GM13976 (cell line): ENCODE results near the gene PSME3IP1.

Source experiments
- DNase-seq: peaks from one replicate; pipeline ENCODE4 v3.0.0; 2012; ENCODE audit warnings: low spot score
- in situ Hi-C: fragments of 300-500 bp; cut with MboI; formaldehyde crosslinking; loops from one replicate; pipeline ENCODE4 v1.12.0; 2022; ENCODE audit warnings: low sequenced_read_pairs, mixed read lengths, inconsistent platforms; ENCODE audit not compliant: unreplicated experiment
- TF ChIP-seq, protein P1 (sequence below): IDR thresholded peaks from 2 replicates; pipeline ENCODE4 v1.5.1; 2012; ENCODE audit warnings: borderline replicate concordance, mild to moderate bottlenecking; ENCODE audit not compliant: insufficient read depth; ENCODE audit errors: extremely low read depth, missing control alignments, control extremely low read depth

Gene PSME3IP1

DNA sequence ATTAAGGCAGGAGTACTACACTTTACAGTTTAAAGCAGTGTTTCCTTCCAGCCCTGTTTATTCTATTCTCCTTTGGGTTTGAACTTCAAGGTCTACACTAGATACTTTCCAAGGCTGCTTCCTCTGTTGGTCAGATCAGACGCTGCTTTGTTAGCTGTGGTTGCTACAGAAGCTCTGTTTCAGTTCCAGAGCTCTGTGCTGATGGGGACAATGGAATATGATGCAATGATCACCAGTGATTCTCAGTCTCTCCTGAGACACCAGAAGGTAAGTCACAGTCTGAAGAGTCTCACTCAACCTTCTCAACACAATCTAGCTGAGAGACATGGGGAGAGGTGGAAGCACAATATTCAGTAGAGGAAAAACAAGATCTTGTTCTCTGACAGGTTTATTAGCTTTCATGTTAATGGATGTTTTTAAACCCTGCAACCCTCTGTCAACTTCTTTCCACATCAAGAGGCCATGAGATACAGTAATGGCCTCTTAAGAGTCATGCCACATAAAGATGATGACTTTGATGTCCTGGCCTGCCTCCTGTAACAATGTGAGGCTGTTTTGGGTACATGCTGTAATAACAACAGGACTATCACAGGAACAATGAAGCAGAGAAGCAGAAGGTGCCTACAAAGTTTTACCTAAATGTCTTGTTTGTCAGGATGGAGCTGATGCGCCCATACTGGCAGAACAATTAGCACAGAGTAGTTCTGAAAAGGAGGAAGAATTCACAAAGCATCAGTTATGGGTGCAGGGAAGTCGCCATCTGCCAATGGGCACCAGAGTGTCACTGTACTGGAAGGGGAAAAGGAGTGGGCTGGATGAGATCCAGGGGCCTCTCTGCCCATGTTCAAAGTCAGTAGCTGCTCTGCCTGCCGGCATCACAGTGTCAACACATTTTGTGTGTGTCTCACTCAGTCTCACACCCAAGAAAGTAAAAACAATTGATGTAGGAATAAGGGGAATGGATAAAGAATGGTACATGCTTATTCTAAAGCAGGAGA, 33.4 kb downstream of the PSME3IP1 start:
- DNase-seq: no peak
- TF ChIP-seq, protein P1, sequence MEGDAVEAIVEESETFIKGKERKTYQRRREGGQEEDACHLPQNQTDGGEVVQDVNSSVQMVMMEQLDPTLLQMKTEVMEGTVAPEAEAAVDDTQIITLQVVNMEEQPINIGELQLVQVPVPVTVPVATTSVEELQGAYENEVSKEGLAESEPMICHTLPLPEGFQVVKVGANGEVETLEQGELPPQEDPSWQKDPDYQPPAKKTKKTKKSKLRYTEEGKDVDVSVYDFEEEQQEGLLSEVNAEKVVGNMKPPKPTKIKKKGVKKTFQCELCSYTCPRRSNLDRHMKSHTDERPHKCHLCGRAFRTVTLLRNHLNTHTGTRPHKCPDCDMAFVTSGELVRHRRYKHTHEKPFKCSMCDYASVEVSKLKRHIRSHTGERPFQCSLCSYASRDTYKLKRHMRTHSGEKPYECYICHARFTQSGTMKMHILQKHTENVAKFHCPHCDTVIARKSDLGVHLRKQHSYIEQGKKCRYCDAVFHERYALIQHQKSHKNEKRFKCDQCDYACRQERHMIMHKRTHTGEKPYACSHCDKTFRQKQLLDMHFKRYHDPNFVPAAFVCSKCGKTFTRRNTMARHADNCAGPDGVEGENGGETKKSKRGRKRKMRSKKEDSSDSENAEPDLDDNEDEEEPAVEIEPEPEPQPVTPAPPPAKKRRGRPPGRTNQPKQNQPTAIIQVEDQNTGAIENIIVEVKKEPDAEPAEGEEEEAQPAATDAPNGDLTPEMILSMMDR: no peak
- in situ Hi-C loops: no loop called here

DNA sequence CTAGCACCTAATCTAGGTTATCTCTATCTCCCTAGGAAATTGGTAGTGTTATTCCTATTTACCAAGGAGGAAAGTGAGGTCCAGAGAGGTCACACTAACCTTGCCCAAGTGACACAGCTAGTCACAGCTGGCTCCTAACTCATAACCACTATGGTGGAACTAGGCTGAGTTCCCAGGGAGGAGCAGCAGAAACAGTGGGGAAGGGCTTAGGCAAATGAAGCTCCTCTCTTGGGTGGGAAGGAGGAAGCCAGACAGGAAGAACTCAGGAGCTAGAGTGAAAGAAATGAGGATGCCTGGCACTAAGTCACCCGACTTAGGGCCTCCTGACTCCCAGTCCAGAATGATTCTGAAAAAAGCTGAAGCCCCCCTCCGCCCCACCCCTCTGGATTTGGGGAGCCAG, 34.5 kb downstream of the PSME3IP1 start:
- no peak for DNase-seq
- in situ Hi-C loops: no loop called here
- TF ChIP-seq, protein P1: no peak

DNA sequence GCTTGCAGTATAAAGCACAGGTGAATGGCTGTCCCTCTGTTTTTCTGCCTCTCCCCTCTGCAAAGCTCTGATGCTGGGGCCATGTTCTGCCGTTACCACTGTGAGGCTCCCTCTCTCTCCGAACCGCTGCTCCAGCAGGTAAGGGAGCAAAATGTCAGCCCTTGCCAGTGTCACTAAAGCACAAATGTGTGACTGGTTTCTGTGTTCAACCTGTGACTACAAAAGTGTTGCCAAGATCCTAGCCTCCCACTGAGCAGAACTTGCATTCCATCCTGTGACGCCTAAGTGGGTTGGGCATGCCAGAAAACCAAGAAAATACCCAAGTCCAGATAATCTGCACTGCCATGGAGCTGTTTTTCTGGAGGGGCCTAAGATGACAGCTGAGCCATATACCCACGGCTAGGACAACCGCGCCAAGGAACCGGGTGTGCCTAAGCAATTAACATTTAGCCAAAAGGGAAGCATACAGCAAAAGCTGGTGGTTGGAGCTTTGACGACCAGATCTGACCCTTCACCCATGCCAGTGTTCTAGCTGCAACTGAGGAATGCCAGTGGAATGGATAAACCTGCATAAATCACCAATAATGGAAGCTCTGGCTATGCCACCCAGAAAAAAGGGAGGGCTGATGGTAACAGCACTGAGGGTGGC, 35.0 kb downstream of the PSME3IP1 start:
- in situ Hi-C loops: no loop called here
- TF ChIP-seq, protein P1: no peak
- DNase-seq: no peak

- TF ChIP-seq, protein P1: no peak
- DNase-seq: no peak
- in situ Hi-C loops: no loop called here
Observed at GRCh38 chr16:57149391-57149790, 36.4 kb downstream of the PSME3IP1 start.

- TF ChIP-seq, protein P1: no peak
- in situ Hi-C loops: no loop called here
- no peak for DNase-seq
Observed at GRCh38 chr16:57148481-57148880, 37.4 kb downstream of the PSME3IP1 start.

DNA sequence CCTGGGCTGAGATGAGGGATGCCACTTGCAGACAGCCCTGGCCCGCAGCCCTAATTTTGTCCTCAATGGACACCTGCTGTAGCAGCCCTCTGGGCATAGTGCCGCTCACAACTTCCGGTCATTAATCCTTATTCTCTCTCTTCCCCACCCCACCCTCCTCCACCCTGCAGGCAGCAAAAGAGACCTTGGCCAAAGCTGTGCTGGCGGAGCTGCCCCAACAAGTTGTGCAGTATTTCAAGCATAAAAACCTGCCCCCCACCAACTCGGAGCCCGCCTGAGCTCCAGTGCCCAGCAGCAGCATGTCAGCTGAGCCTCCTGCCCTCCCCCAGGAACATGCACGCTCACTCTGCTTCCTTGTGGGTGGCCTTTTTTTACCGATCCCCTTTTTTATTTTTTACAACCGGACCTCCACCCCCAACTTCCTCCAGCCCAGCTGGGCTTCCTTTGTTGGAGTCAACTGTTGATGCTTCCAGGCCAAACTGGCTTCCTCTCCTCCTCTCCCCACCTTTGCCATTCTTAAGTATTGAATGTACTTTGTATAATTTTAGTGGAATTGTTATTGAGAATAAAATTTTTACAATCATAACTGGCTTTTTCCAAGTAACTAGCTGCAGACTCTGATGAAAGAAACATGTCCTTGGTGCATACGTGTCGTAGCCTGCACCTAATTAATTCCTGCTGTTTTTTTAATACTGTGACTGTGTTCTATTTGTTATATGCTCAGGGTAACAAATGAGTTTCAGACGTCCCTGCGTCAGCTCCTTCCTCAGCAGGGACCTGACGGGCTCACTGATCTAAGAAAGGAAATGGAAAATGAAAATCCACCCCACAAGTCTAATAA, 38.2 kb downstream of the PSME3IP1 start:
- no peak for DNase-seq
- TF ChIP-seq, protein P1: no peak
- in situ Hi-C loops: no loop called here
